Astrocyte of the cerebellum (primary cell): Measurements from ENCODE around the gene ZC3H7B.

Source experiments
- DNase-seq: peaks from one replicate; pipeline ENCODE4 v3.0.0-alpha.2; 2011; ENCODE audit warnings: low read depth
- H3K4me3 ChIP-seq: 2 replicates; pipeline ENCODE4 v1.5.1; 2011; ENCODE audit warnings: mild to moderate bottlenecking, low read depth, low read length, moderate library complexity
- in situ Hi-C: cut with HindIII; loops from 2 replicates; pipeline ENCODE4 v1.10.0; 2017; ENCODE audit warnings: low sequenced_read_pairs
- TF ChIP-seq, protein P1 (sequence below): IDR thresholded peaks from 2 replicates; pipeline ENCODE4 v1.5.1; 2012; ENCODE audit warnings: low read length, low read depth, moderate library complexity, mild to moderate bottlenecking; ENCODE audit errors: missing control alignments

Gene ZC3H7B

GRCh38 chr22:41364955-41365354, 63.6 kb downstream of the ZC3H7B start:
- no peak overlapping the region for H3K4me3 ChIP-seq
- in situ Hi-C loops = no loop called here
- DNase-seq = no peak
- TF ChIP-seq, protein P1, sequence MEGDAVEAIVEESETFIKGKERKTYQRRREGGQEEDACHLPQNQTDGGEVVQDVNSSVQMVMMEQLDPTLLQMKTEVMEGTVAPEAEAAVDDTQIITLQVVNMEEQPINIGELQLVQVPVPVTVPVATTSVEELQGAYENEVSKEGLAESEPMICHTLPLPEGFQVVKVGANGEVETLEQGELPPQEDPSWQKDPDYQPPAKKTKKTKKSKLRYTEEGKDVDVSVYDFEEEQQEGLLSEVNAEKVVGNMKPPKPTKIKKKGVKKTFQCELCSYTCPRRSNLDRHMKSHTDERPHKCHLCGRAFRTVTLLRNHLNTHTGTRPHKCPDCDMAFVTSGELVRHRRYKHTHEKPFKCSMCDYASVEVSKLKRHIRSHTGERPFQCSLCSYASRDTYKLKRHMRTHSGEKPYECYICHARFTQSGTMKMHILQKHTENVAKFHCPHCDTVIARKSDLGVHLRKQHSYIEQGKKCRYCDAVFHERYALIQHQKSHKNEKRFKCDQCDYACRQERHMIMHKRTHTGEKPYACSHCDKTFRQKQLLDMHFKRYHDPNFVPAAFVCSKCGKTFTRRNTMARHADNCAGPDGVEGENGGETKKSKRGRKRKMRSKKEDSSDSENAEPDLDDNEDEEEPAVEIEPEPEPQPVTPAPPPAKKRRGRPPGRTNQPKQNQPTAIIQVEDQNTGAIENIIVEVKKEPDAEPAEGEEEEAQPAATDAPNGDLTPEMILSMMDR = no peak

DNA sequence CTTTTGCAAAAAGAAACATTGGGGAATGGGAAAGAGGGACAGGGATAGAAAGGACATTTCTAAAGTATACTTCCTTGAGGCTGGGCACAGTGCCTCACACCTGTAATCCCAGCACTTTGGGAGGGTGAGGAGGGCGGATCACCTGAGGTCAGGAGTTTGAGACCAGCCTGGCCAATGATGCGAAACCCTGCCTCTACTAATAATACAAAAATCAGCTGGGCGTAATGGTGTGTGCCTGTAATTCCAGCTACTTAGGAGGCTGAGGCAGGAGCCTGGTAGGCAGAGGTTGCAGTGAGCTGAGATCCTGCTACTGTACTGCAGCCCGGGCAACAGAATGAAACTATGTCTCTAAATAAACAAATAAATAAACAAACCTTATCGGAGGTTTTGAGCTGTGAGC, 64.1 kb downstream of the ZC3H7B start:
- H3K4me3 ChIP-seq = no peak overlapping the region
- TF ChIP-seq, protein P1 = no peak
- in situ Hi-C loops = no loop called here
- DNase-seq = no peak

- TF ChIP-seq, protein P1 = no peak
- in situ Hi-C loops = no loop called here
- DNase-seq = no peak
- no peak overlapping the region for H3K4me3 ChIP-seq
These were observed 65.2 kb downstream of the ZC3H7B start for GRCh38 chr22:41366323-41367029.

DNA sequence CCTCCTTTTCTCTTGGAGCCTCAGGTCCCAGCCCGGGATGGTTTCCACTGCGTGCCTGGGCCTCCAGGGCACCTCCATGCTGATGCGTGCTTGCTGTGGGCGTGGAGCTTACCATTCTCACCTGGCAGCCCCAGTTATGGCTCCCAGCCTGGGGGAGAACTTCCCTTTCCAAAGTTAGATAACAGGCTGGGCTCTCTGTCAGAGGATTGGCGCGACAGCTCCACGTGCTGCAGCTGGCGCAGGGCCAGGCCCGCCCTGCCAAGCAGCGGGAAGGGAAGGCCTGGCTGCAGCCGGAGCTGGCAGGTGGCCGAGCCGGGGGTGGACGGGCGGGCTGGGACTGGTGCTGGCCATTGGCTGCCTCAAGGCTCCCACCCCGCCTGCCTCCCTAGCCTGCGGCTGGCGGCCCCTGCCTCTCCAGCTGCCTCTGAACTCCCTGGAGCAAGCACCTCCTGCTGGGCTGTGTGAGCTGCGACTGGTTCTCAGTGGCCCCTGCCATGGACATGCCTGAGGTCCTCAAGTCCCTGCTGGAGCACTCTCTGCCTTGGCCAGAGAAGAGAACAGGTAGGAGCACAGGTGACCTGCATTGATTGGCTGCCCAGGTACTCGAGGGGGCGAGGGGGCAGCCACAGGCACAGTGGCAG, 65.8 kb downstream of the ZC3H7B start:
- TF ChIP-seq, protein P1 = no peak
- peak; percentile 80 for DNase-seq
- in situ Hi-C loops = no loop called here
- H3K4me3 ChIP-seq = peak overlapping the region; percentile 1

DNA sequence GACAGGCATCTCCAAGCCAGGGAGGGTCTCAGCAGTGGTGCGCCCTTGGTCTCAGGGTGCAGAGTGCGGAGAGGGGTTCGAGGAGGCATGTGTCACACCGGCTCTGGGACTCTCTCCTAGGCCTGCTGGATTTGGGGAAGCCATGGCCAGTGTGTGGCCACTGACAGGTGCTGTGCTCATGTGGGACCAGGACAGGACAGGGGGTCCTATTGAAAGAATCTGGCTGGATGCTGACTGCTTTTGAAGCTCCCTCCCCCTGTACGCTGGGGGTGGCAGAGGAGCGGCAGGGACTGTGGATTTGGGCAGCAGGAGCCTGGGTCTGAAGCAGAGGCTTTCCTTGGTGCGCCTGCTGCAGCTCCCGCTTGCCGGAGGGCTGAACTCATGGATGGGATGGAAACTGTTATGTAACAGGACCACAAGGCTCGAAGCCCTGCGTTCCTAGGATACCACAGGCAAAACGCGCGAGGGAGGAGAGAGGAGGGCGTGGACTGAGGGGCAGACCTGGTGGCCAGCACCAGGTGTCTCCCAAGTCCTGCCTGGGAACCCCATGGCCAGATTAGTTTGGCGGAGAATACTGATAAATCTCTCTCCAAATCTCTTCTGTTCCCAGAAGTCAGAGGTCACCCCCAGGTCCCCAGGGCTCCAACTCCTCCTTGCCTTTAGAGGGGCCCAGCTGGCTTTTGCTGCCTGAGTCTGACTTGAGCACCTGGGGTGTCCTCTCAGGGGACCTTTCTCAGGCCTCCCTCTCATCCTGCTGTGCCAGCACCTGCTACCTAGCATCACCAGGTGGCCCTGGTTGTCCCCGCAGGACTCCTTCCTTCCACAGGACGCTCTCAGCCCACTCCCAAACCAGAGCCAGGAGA, 66.6 kb downstream of the ZC3H7B start:
- no peak for DNase-seq
- in situ Hi-C loops = no loop called here
- H3K4me3 ChIP-seq = peak overlapping the region; percentile 1
- TF ChIP-seq, protein P1 = no peak
